ENCODE data around the gene ARHGEF19. TPM values are rescaled to one million over a fixed set of nuclear protein-coding genes. Genes with fewer than 3 reads are reported as not detected.
"Not testable (repeated sequence)": the region's sequence is repeated elsewhere in the genome, so short reads cannot be mapped to it uniquely, and the experiment has no call there.

The ARHGEF19 gene
- total RNA-seq, 1 experiment from 2014 or later: 21.1 TPM

DNA sequence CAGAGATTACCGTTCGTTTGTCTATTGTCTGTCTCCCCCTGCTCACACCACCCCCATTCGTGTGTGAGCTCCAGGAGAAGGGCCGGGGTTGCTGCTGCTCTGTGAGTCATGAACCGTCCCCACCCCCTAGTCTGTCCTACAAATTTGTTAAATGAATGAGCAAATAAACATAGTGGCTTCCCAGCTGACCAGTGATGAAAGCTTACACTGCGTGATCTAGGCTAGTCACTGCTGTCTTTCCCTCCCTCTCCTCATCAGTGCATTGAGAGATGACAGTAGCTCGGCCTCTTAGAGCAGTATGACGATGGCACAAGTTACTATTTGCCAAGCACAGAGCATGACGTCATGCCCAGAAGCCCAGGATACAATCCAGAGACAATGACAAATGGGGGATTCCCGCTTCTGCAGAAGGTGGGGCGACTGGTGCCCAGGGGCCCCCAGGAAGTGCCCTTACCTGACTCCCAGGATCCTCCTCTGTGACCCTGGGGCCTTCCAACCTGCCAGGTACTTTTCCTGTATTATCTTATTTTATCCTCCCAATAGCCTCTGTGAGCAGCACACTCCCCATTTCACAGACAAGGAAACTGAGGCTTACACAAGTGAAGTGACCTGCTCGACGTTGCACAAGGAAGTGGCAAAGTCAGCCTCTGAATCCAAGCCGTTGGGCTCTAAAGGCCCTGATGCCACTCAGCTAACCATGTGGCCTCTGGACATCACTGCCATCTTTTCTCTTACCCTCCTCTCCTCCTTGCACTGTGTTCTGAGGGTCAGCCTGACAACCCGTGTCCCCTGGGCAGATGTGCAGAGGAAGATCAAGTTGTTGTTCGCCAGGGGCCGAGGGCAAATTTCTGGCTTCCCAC, 48.0 kb downstream of the ARHGEF19 start:
- H3K23ac ChIP-seq (ENCODE audit: insufficient read length, low read depth, low read length): no peak overlapping the region
- H3K27ac Mint-ChIP-seq: peak overlapping the region in 2 of 3 experiments; percentile 13 to 87; a peak in 2 of 7 replicates
- H2BK5ac ChIP-seq (ENCODE audit: insufficient read length, low read length): no peak overlapping the region
- no peak overlapping the region for H3K18ac ChIP-seq (ENCODE audit: insufficient read length, low read depth, low read length)
- H2BK20ac ChIP-seq (ENCODE audit: low read depth, low read length, poor library complexity, severe bottlenecking): no peak overlapping the region
- no peak overlapping the region for H3K27ac ChIP-seq (ENCODE audit: insufficient read length, low read depth, low read length)
- no peak overlapping the region for H2BK15ac ChIP-seq (ENCODE audit: low read depth, low read length)
- TF ChIP-seq, protein P1, sequence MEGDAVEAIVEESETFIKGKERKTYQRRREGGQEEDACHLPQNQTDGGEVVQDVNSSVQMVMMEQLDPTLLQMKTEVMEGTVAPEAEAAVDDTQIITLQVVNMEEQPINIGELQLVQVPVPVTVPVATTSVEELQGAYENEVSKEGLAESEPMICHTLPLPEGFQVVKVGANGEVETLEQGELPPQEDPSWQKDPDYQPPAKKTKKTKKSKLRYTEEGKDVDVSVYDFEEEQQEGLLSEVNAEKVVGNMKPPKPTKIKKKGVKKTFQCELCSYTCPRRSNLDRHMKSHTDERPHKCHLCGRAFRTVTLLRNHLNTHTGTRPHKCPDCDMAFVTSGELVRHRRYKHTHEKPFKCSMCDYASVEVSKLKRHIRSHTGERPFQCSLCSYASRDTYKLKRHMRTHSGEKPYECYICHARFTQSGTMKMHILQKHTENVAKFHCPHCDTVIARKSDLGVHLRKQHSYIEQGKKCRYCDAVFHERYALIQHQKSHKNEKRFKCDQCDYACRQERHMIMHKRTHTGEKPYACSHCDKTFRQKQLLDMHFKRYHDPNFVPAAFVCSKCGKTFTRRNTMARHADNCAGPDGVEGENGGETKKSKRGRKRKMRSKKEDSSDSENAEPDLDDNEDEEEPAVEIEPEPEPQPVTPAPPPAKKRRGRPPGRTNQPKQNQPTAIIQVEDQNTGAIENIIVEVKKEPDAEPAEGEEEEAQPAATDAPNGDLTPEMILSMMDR (conservative IDR thresholded peaks at IDR 0.05): no peak
- H3K4ac ChIP-seq (ENCODE audit: low read depth, low read length): no peak overlapping the region
- no peaks in the 10 kb centered on the region for H3K79me2 ChIP-seq (ENCODE audit: insufficient read depth, low read length)
- H3K9ac ChIP-seq (ENCODE audit: extremely low read depth, insufficient read length, low read length): no peak overlapping the region
- no peak overlapping the region for H3K14ac ChIP-seq (ENCODE audit: insufficient read depth, low read length)
- H3K23me2 ChIP-seq (ENCODE audit: insufficient read length, low read depth, low read length, poor library complexity, severe bottlenecking): no peaks in the 10 kb centered on the region
- peaks cover 14% of the 10 kb centered on the region for H3K27me3 Mint-ChIP-seq (ENCODE audit: low read depth)
- no peak overlapping the region for H4K8ac ChIP-seq (replicated peaks; ENCODE audit: insufficient read length, low read depth, low read length)
- no peak overlapping the region for H3K56ac ChIP-seq (ENCODE audit: insufficient read length, low read depth, low read length)
- H3K9me3 Mint-ChIP-seq: no peaks in the 10 kb centered on the region
- H2BK12ac ChIP-seq (ENCODE audit: insufficient read length, low read depth, low read length): no peak overlapping the region
- H3K27me3 ChIP-seq (ENCODE audit: insufficient read depth, low read length): no peaks in the 10 kb centered on the region; the same call in 1 of the 2 replicates
- H3K4me3 Mint-ChIP-seq: peak overlapping the region in 1 of 2 experiments; percentile 16; a peak in 1 of 5 replicates
- no peak overlapping the region for H4K5ac ChIP-seq (ENCODE audit: insufficient read length, low read depth, low read length)
- H3T11ph ChIP-seq (ENCODE audit: low read length): no peak overlapping the region
- no peak overlapping the region for H2BK120ac ChIP-seq (ENCODE audit: low read depth, low read length, poor library complexity, severe bottlenecking)
- peaks cover 11% of the 10 kb centered on the region for H3K4me1 ChIP-seq (ENCODE audit: insufficient read depth, low read length)
- no peak overlapping the region for H4K91ac ChIP-seq (ENCODE audit: insufficient read length, low read depth, low read length)
- H4K20me1 ChIP-seq (ENCODE audit: control insufficient read depth, insufficient read depth, insufficient read length): no peaks in the 10 kb centered on the region
- no peak overlapping the region for H2AFZ ChIP-seq (ENCODE audit: low read length)
- H3K79me1 ChIP-seq (ENCODE audit: insufficient read depth, low read depth, low read length, poor library complexity, severe bottlenecking): no peaks in the 10 kb centered on the region
- no peak for DNase-seq
- no peak overlapping the region for H3K4me2 ChIP-seq (ENCODE audit: insufficient read depth, insufficient read length, low read length)
- no CpG with 5 or more reads among the region's 17 CpGs for WGBS (ENCODE audit: extremely low coverage, insufficient read length, low lambda C conversion rate)
- peaks cover 47 to 57% of the 10 kb centered on the region in 2 experiments for H3K4me1 Mint-ChIP-seq
- no peak overlapping the region for H2AK5ac ChIP-seq (ENCODE audit: insufficient read length, low read length)
- H3K36me3 Mint-ChIP-seq (ENCODE audit: insufficient read depth in 1 of 3, low read depth in 3 of 3): no peaks in the 10 kb centered on the region
- no peaks in the 10 kb centered on the region for H3K9me3 ChIP-seq (ENCODE audit: control insufficient read depth, low read depth, low read length)

DNA sequence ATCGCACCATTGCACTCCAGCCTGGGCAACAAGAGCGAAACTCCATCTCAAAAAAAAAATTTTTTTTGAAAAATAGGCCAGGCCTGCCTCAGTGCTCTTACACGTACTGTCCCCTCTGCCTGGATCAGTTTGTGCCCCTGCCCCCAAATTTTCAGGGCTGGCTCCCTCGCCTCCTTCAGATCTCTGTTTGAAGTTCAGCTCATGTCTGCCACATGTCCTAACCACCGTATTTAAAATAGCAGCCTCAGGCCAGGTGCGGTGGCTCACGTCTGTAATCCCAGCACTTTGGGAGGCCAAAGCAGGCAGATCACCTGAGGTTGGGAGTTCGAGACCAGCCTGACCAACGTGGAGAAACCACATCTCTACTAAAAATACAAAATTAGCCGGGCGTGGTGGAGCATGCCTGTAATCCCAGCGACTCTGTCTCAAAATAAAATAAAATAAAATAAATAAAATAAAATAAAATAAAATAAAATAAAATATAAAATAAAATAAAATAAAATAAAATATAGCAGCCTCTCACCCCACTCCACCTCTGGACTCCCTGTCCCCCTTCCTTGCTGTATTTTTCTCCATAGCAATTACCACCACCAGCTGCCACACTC, 48.7 kb downstream of the ARHGEF19 start:
- not testable (repeated sequence) for H2AK5ac ChIP-seq (ENCODE audit: insufficient read length, low read length); H3K23ac ChIP-seq (ENCODE audit: insufficient read length, low read depth, low read length); H3K27me3 ChIP-seq (ENCODE audit: insufficient read depth, low read length); H3K4ac ChIP-seq (ENCODE audit: low read depth, low read length); H2AFZ ChIP-seq (ENCODE audit: low read length); H2BK15ac ChIP-seq (ENCODE audit: low read depth, low read length); H3K4me1 ChIP-seq (ENCODE audit: insufficient read depth, low read length); DNase-seq; H3K23me2 ChIP-seq (ENCODE audit: insufficient read length, low read depth, low read length, poor library complexity, severe bottlenecking); H3K9me3 ChIP-seq (ENCODE audit: control insufficient read depth, low read depth, low read length); H4K8ac ChIP-seq (replicated peaks; ENCODE audit: insufficient read length, low read depth, low read length); H3K27ac ChIP-seq (ENCODE audit: insufficient read length, low read depth, low read length); H2BK20ac ChIP-seq (ENCODE audit: low read depth, low read length, poor library complexity, severe bottlenecking); H3K79me1 ChIP-seq (ENCODE audit: insufficient read depth, low read depth, low read length, poor library complexity, severe bottlenecking); H2BK5ac ChIP-seq (ENCODE audit: insufficient read length, low read length); H4K91ac ChIP-seq (ENCODE audit: insufficient read length, low read depth, low read length); H2BK120ac ChIP-seq (ENCODE audit: low read depth, low read length, poor library complexity, severe bottlenecking); H4K20me1 ChIP-seq (ENCODE audit: control insufficient read depth, insufficient read depth, insufficient read length); H3K36me3 Mint-ChIP-seq (ENCODE audit: insufficient read depth in 1 of 3, low read depth in 3 of 3); H3K56ac ChIP-seq (ENCODE audit: insufficient read length, low read depth, low read length); H3K18ac ChIP-seq (ENCODE audit: insufficient read length, low read depth, low read length); H4K5ac ChIP-seq (ENCODE audit: insufficient read length, low read depth, low read length); H3K4me2 ChIP-seq (ENCODE audit: insufficient read depth, insufficient read length, low read length); H3K79me2 ChIP-seq (ENCODE audit: insufficient read depth, low read length); H2BK12ac ChIP-seq (ENCODE audit: insufficient read length, low read depth, low read length); H3K9me3 Mint-ChIP-seq; H3K14ac ChIP-seq (ENCODE audit: insufficient read depth, low read length); H3K9ac ChIP-seq (ENCODE audit: extremely low read depth, insufficient read length, low read length); H3T11ph ChIP-seq (ENCODE audit: low read length)
- peak overlapping the region in 1 of 2 experiments; percentile 40; a peak in 1 of 5 replicates for H3K4me3 Mint-ChIP-seq
- WGBS (ENCODE audit: extremely low coverage, insufficient read length, low lambda C conversion rate): no CpG with 5 or more reads among the region's 12 CpGs
- H3K27ac Mint-ChIP-seq: peak overlapping the region in 2 of 3 experiments; percentile 70 to 87; a peak in 1 of 7 replicates
- peaks cover 40 to 50% of the 10 kb centered on the region in 2 experiments for H3K4me1 Mint-ChIP-seq
- H3K27me3 Mint-ChIP-seq (ENCODE audit: low read depth): peaks cover 14% of the 10 kb centered on the region
